Esophagus muscularis mucosa (tissue), 3 donors: Measurements from ENCODE around the gene LRRTM4.

Experiments used
- CTCF ChIP-seq, 3 experiments: fragments of 200-600 bp in 2 of 3; fragments of 450-650 bp in 1 of 3; sonication (generic) in 2 of 3; IDR thresholded peaks; one replicate each; pipeline ENCODE4 v1.5.1; 2017 to 2019; ENCODE audit warnings: antibody characterized with exemption in 3 of 3, mild to moderate bottlenecking in 2 of 3, moderate library complexity in 1 of 3
- EP300 ChIP-seq: sonication (generic); formaldehyde crosslinking; IDR thresholded peaks from one replicate; pipeline ENCODE4 v1.6.1; 2017; ENCODE audit warnings: antibody characterized with exemption

- TF ChIP-seq CTCF (IDR thresholded peaks at IDR 0.05), result no peak
- no peak for TF ChIP-seq EP300
These were observed at the start of gene LRRTM4 for GRCh38 chr2:77521931-77522470.
